Activated B cell treated with CpG ODN at 0.5 μM for 24 hours (primary cell): ENCODE data around the gene ZDHHC14. TPM values are rescaled to one million over a fixed set of nuclear protein-coding genes. Genes with fewer than 3 reads are reported as not detected.

Experiments
- ATAC-seq: fragments of 200-7000 bp; cut with Tn5 transposase; one replicate; pipeline ENCODE4 v1.10.0; 2021; ENCODE audit warnings: low read depth, mild to moderate bottlenecking, moderate library complexity
- CTCF ChIA-PET: fragments of 350-600 bp; sonication (Branson Sonifier 250); formaldehyde crosslinking; loops from one replicate; lab custom pipeline; 2021; ENCODE audit warnings: antibody characterized with exemption; lab: Charles Lee
- POLR2A ChIA-PET: fragments of 350-600 bp; sonication (Branson Sonifier 250); formaldehyde crosslinking; loops from one replicate; lab custom pipeline; 2021; ENCODE audit warnings: antibody characterized with exemption; lab: Charles Lee
- DNase-seq: peaks from one replicate; pipeline ENCODE4 v3.0.0; 2022
- H3K27ac Mint-ChIP-seq: one replicate; pipeline ENCODE4 v1.8.0; 2020; ENCODE audit warnings: mixed read lengths
- H3K27me3 Mint-ChIP-seq: one replicate; pipeline ENCODE4 v1.8.0; 2021; ENCODE audit warnings: mixed read lengths
- H3K36me3 Mint-ChIP-seq: one replicate; pipeline ENCODE4 v1.8.0; 2021; ENCODE audit warnings: low read depth, mixed read lengths
- H3K4me1 Mint-ChIP-seq: one replicate; pipeline ENCODE4 v1.8.0; 2021; ENCODE audit warnings: mixed read lengths
- H3K4me3 Mint-ChIP-seq: one replicate; pipeline ENCODE4 v1.8.0; 2020; ENCODE audit warnings: mild to moderate bottlenecking, mixed read lengths
- H3K9me3 Mint-ChIP-seq: one replicate; pipeline ENCODE4 v1.8.0; 2020; ENCODE audit warnings: mixed read lengths
- CTCF ChIP-seq: fragments of 200-600 bp; IDR thresholded peaks from one replicate; pipeline ENCODE4 v1.8.0; 2022; ENCODE audit warnings: antibody characterized with exemption, mild to moderate bottlenecking
- intact Hi-C: fragments of 100-400 bp; cut with micrococcal nuclease; formaldehyde crosslinking; loops from one replicate; pipeline ENCODE4 v1.15.1; 2024
- total RNA-seq: library from RNA; stranded (reverse); gene quantifications from 2 replicates; pipeline ENCODE4 v1.2.3, GENCODE V29; 2022

Gene ZDHHC14
- total RNA-seq, 1 donor from 2014 or later: 25.3 TPM

GRCh38 chr6:157538168-157538567 lies 157.2 kb downstream of the ZDHHC14 start:
- H3K4me1 Mint-ChIP-seq: peaks cover 78% of the 10 kb centered on the region
- CTCF ChIA-PET: interaction anchor here (1.6 kb wide), 1 partner anchor 128 kb away, joined by 3 read pairs; no protein-coding TSS in a partner anchor
- POLR2A ChIA-PET: interaction anchor here (0.8 to 3.0 kb wide), 7 partner anchors 9 to 77 kb away, joined by 3 to 14 read pairs (median 9); no protein-coding TSS in a partner anchor
- TF ChIP-seq CTCF: no peak
- H3K27me3 Mint-ChIP-seq: no peaks in the 10 kb centered on the region
- ATAC-seq: peak; percentile 75
- peak overlapping the region; percentile 78 for H3K27ac Mint-ChIP-seq
- H3K36me3 Mint-ChIP-seq: peaks cover 6% of the 10 kb centered on the region
- intact Hi-C loops: loop anchor here (2.0 kb wide), 3 partner anchors 15 to 77 kb away; no protein-coding TSS in a partner anchor
- no peaks in the 10 kb centered on the region for H3K9me3 Mint-ChIP-seq
- DNase-seq: no peak
- peak overlapping the region; percentile 59 for H3K4me3 Mint-ChIP-seq

- TF ChIP-seq CTCF: no peak
- Mint-ChIP-seq H3K36me3 (peaks cover 11% of the 10 kb centered on the region), H3K9me3 (no peaks in the 10 kb centered on the region), H3K4me1 (peaks cover 78% of the 10 kb centered on the region), H3K27ac (peak overlapping the region; percentile 78), H3K4me3 (peak overlapping the region; percentile 59), H3K27me3 (no peaks in the 10 kb centered on the region)
- ATAC-seq (no peak), DNase-seq (no peak)
- CTCF ChIA-PET: interaction anchor here (1.6 kb wide), 1 partner anchor 128 kb away, joined by 3 read pairs; no protein-coding TSS in a partner anchor
- intact Hi-C loops: loop anchor here (2.0 kb wide), 3 partner anchors 16 to 78 kb away; no protein-coding TSS in a partner anchor
- POLR2A ChIA-PET: interaction anchor here (0.8 to 3.0 kb wide), 8 partner anchors 10 to 77 kb away, joined by 3 to 14 read pairs (median 6); no protein-coding TSS in a partner anchor
Observed at GRCh38 chr6:157538698-157539097, 157.7 kb downstream of the ZDHHC14 start.

GRCh38 chr6:157539421-157539822 lies 158.4 kb downstream of the ZDHHC14 start:
- Mint-ChIP-seq H3K9me3 (no peaks in the 10 kb centered on the region), H3K4me1 (peaks cover 78% of the 10 kb centered on the region), H3K36me3 (peaks cover 12% of the 10 kb centered on the region), H3K27ac (peak overlapping the region; percentile 78), H3K4me3 (peak overlapping the region; percentile 42), H3K27me3 (no peaks in the 10 kb centered on the region)
- no peak for TF ChIP-seq CTCF
- ChIA-PET POLR2A (interaction anchor here (1.2 to 2.4 kb wide), 4 partner anchors 10 to 76 kb away, joined by 3 to 14 read pairs (median 12); no protein-coding TSS in a partner anchor), CTCF (interaction anchor here (1.6 kb wide), 1 partner anchor 127 kb away, joined by 3 read pairs; no protein-coding TSS in a partner anchor)
- ATAC-seq: peak; percentile 60
- no peak for DNase-seq
- intact Hi-C loops: loop anchor here (2.0 kb wide), 3 partner anchors 17 to 79 kb away; no protein-coding TSS in a partner anchor

GRCh38 chr6:157539900-157540752 lies 159.1 kb downstream of the ZDHHC14 start:
- Mint-ChIP-seq H3K4me3 (peak overlapping the region; percentile 42), H3K9me3 (no peaks in the 10 kb centered on the region), H3K36me3 (peaks cover 18% of the 10 kb centered on the region), H3K4me1 (peaks cover 72% of the 10 kb centered on the region), H3K27ac (peak overlapping the region; percentile 78), H3K27me3 (no peaks in the 10 kb centered on the region)
- ChIA-PET CTCF (interaction anchor here (1.6 to 1.7 kb wide), 2 partner anchors 126 to 225 kb away, joined by 3 to 5 read pairs; no protein-coding TSS in a partner anchor), POLR2A (interaction anchor here (1.2 to 2.3 kb wide), 2 partner anchors 17 to 75 kb away, joined by 3 to 14 read pairs; no protein-coding TSS in a partner anchor)
- ATAC-seq (no peak), DNase-seq (no peak)
- no peak for TF ChIP-seq CTCF
- intact Hi-C loops: loop anchor here (2.0 kb wide), 3 partner anchors 17 to 79 kb away; no protein-coding TSS in a partner anchor
